ENCODE measurements around the gene MAGEA9. TPM values are rescaled to one million over a fixed set of nuclear protein-coding genes. Genes with fewer than 3 reads are reported as not detected.
"Not testable (repeated sequence)": the region's sequence is repeated elsewhere in the genome, so short reads cannot be mapped to it uniquely, and the experiment has no call there.

The MAGEA9 gene
- total and polyA plus RNA-seq, 2 experiments from 2014 or later: not detected

GRCh38 chrX:149760965-149761364, 20.8 kb upstream of the MAGEA9 start:
- no peak overlapping the region for H3K27ac ChIP-seq
- no peaks in the 10 kb centered on the region for H3K27me3 ChIP-seq
- no peaks in the 10 kb centered on the region for H3K9me3 ChIP-seq (ENCODE audit: low read depth)
- no peak for DNase-seq (ENCODE audit: low read depth in 1 of 2, low spot score in 1 of 2)
- no peak overlapping the region for H3K4me3 ChIP-seq
- TF ChIP-seq, protein P1, sequence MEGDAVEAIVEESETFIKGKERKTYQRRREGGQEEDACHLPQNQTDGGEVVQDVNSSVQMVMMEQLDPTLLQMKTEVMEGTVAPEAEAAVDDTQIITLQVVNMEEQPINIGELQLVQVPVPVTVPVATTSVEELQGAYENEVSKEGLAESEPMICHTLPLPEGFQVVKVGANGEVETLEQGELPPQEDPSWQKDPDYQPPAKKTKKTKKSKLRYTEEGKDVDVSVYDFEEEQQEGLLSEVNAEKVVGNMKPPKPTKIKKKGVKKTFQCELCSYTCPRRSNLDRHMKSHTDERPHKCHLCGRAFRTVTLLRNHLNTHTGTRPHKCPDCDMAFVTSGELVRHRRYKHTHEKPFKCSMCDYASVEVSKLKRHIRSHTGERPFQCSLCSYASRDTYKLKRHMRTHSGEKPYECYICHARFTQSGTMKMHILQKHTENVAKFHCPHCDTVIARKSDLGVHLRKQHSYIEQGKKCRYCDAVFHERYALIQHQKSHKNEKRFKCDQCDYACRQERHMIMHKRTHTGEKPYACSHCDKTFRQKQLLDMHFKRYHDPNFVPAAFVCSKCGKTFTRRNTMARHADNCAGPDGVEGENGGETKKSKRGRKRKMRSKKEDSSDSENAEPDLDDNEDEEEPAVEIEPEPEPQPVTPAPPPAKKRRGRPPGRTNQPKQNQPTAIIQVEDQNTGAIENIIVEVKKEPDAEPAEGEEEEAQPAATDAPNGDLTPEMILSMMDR (IDR thresholded peaks at IDR 0.05; ENCODE audit: low read depth, low read length): no peak
- H3K4me1 ChIP-seq (ENCODE audit: low read depth): no peaks in the 10 kb centered on the region
- H3K36me3 ChIP-seq: no peaks in the 10 kb centered on the region

DNA sequence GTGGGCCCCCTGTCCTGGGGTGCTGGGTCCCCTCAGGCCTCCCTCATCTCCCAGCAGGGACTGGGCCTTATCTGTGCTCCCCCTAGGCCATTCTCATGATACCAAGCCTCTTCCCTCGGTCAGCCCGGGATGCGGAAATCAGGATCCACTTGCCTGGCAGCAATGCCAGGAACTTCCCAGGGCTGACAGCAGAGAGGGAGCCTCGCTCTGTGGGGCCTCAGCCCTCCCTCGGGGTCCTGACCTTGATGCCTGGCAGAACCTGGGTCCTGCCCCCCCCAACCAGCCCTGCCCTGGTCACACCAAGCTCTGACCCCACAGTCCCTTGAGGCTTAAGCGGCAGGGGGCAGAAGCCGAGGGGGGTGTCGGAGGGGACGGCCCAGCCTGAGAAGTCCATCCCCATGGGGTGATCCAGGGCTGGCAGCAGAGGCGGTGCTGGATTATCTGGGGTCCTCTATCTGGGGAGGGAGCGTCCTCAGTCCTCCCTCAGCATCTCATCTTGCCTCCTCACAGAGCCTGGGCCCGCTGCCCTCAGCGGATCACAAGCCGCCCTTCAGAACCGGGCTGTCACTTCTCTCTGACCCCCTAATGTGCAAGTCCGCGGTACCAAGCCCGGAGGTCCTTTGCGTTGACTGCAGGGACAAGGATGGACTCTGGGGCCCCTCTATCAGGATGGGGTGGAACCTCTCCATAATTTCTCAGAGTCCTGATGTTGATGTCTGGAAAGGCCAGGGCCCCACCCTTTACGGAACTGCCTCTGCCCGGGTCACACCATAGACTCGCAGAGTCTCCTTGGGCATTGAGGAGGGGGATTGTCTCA, 19.7 kb upstream of the MAGEA9 start:
- not testable (repeated sequence) for H3K27ac ChIP-seq; H3K9me3 ChIP-seq (ENCODE audit: low read depth); H3K4me3 ChIP-seq; DNase-seq (ENCODE audit: low read depth in 1 of 2, low spot score in 1 of 2); H3K27me3 ChIP-seq; H3K36me3 ChIP-seq; H3K4me1 ChIP-seq (ENCODE audit: low read depth)

GRCh38 chrX:149762696-149763614, 18.8 kb upstream of the MAGEA9 start:
- TF ChIP-seq, protein P1 (IDR thresholded peaks at IDR 0.05; ENCODE audit: low read depth, low read length): no peak
- H3K4me3 ChIP-seq: no peak overlapping the region
- no peak for DNase-seq (ENCODE audit: low read depth in 1 of 2, low spot score in 1 of 2)
- H3K9me3 ChIP-seq (ENCODE audit: low read depth): no peaks in the 10 kb centered on the region
- no peaks in the 10 kb centered on the region for H3K27me3 ChIP-seq
- no peaks in the 10 kb centered on the region for H3K4me1 ChIP-seq (ENCODE audit: low read depth)
- no peak overlapping the region for H3K27ac ChIP-seq
- H3K36me3 ChIP-seq: no peaks in the 10 kb centered on the region

- not testable (repeated sequence) for H3K4me1 ChIP-seq (ENCODE audit: low read depth); H3K4me3 ChIP-seq; H3K27me3 ChIP-seq; H3K27ac ChIP-seq; H3K9me3 ChIP-seq (ENCODE audit: low read depth); DNase-seq (ENCODE audit: low read depth in 1 of 2, low spot score in 1 of 2); H3K36me3 ChIP-seq
Observed at GRCh38 chrX:149770344-149770743, 11.4 kb upstream of the MAGEA9 start.

- not testable (repeated sequence) for H3K4me1 ChIP-seq (ENCODE audit: low read depth); H3K36me3 ChIP-seq; H3K9me3 ChIP-seq (ENCODE audit: low read depth)
Observed at GRCh38 chrX:149773026-149773425, 8.7 kb upstream of the MAGEA9 start.

GRCh38 chrX:149773768-149774167, 8.0 kb upstream of the MAGEA9 start, which contains the start of gene HSFX1:
HSFX1 (plus strand) TSS chrX:149774068; CDS start chrX:149774682, 614 bp downstream.
- H3K27me3 ChIP-seq: not testable (repeated sequence)

More at GRCh38 chrX:149773026-149773425, 8.7 kb upstream of the MAGEA9 start:
- not testable (repeated sequence) for DNase-seq (ENCODE audit: low read depth in 1 of 2, low spot score in 1 of 2); H3K4me3 ChIP-seq; H3K27ac ChIP-seq; H3K27me3 ChIP-seq

DNA sequence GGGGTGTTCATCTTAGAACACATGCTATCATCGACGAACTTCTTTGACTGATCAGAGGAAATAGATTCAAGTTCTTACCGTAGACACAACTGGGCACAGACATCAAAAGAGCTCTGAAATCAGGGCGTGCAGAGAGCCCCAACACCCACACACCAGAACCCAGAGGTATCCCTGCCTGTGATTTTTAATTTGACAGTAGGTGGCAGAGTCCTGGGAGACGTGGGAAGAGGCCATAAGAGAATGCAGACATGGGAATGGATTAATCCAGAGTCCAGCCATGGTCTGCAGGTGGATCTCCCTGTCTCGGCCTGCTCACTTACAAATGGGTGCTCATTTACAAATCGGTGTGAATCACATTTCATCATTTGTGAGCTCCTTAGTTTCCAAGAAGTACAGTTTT, 3.7 kb upstream of the MAGEA9 start:
- not testable (repeated sequence) for H3K9me3 ChIP-seq (ENCODE audit: low read depth); H3K27ac ChIP-seq; H3K27me3 ChIP-seq; H3K4me1 ChIP-seq (ENCODE audit: low read depth); H3K36me3 ChIP-seq; H3K4me3 ChIP-seq; DNase-seq (ENCODE audit: low read depth in 1 of 2, low spot score in 1 of 2)

More at GRCh38 chrX:149773768-149774167, 8.0 kb upstream of the MAGEA9 start, which contains the start of gene HSFX1:
- H3K27ac ChIP-seq; H3K4me3 ChIP-seq; H3K9me3 ChIP-seq (ENCODE audit: low read depth); H3K36me3 ChIP-seq; H3K4me1 ChIP-seq (ENCODE audit: low read depth); DNase-seq (ENCODE audit: low read depth in 1 of 2, low spot score in 1 of 2): not testable (repeated sequence)

DNA sequence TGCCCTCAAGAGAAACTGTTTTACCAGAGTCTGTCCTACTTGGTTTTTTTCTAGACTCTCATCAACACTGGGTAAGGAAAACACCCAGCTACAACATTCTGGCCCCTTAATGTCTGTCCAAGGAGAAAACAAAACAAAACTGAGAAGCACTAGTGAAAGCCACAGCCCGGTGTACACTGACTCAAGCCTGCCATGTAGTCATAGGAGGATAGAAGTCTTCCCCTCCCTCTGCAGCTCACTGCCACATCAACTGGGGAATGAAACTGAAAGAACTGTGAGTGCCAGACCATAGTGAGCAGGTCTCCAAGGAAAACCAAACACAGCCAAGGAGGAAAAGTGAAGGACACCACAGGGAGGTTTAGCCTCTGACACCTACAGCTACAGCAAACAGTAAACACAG, 13.8 kb downstream of the MAGEA9 start:
- H3K4me1 ChIP-seq (ENCODE audit: low read depth); H3K27me3 ChIP-seq; H3K27ac ChIP-seq; H3K36me3 ChIP-seq; H3K9me3 ChIP-seq (ENCODE audit: low read depth); DNase-seq (ENCODE audit: low read depth in 1 of 2, low spot score in 1 of 2); H3K4me3 ChIP-seq: not testable (repeated sequence)
